GM21515 (cell line): Measurements from ENCODE around the gene RALGAPA2.
A peak's percentile ranks its signal among the peaks of the same experiment; 100 is the strongest.

Experiments used
- ATAC-seq: cut with Tn5 transposase; IDR thresholded peaks from one replicate; pipeline ENCODE4 v1.9.1; 2021; ENCODE audit not compliant: unreplicated experiment

Gene RALGAPA2

GRCh38 chr20:20480126-20480525 is 232.3 kb downstream of the RALGAPA2 start:
- ATAC-seq: no peak

GRCh38 chr20:20477444-20478041 is 234.9 kb downstream of the RALGAPA2 start:
- ATAC-seq: no peak

DNA sequence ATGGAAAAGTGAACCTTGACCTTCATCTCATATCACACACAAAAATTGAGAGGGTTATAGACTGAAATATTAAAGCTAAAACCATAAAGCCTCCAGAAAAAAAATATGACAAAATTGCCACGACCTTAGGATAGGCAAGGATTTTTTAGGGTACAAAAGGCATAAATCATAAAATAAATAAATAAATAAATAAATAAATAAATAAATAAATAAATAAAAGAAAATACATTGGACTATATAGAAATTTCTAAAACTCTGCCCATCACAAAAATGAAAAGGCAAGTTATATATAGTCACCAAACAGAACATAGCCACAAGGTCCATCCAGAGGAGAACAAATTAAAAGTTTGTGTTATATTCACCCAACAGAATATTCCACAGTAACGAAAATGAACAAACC is 235.9 kb downstream of the RALGAPA2 start:
- no peak for ATAC-seq

- no peak for ATAC-seq
These were observed 238.8 kb downstream of the RALGAPA2 start for GRCh38 chr20:20473657-20474056.

GRCh38 chr20:20472684-20473274 is 239.7 kb downstream of the RALGAPA2 start:
- ATAC-seq: no peak

GRCh38 chr20:20466341-20466879 is 246.0 kb downstream of the RALGAPA2 start:
- ATAC-seq: peak; percentile 81

DNA sequence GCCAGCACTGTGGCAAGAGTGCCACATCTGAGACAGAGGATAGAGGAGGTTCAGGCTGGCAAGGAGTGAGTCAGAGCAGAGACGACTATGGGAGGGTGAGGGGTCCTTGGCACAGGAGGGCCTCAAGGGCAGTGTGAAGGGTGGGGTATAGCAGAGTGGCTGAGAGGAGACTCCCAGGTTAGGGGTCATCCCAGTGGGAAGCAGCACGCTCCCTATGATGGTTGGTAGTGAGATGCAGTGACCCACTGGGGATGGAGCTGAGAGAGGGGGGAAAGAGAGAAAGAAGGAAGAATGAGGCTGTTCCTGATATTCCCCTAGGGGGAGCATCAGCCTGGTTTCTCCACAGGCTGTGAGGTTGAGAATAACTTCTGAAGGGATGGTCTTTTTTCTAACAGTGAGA is 247.2 kb downstream of the RALGAPA2 start:
- ATAC-seq: no peak

GRCh38 chr20:20463933-20464374 is 248.5 kb downstream of the RALGAPA2 start:
- ATAC-seq: no peak

DNA sequence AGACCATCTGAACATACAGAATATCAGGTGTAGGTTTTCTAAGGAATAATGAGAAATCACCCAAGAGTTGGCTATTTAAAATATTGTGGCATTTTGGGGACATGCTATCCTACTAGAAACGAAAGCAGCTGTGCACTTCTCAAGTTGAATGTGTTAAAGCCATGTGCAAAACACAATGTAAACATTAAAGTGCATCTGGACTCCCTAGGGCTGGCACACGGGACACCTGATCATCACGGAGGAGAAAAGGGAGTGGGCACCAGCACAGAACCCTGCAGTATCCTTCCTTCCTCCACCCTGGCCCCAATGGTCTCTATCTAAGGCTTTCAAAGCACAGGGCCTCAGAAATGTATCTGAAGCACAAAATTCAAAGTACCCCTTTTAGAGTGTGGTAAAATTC is 250.3 kb downstream of the RALGAPA2 start:
- no peak for ATAC-seq

DNA sequence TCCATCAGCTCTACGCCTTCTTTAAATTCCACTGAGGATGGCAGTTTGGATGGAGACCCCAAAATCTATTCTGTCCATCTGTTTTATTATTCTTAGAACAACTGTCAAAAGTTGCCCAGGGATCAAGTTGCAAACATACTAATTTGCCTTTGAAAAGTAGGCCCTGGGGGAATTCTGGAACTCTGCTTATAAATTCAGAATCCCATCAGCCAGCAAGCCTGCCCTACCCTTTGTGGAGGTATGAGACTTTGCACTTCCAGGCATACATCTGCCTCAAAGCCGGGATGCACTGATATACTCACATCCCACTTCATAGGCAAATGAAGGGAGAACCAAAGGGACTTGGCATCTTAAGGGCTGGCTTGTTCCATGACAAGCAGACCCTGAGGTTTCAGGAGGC is 250.9 kb downstream of the RALGAPA2 start:
- ATAC-seq: no peak

DNA sequence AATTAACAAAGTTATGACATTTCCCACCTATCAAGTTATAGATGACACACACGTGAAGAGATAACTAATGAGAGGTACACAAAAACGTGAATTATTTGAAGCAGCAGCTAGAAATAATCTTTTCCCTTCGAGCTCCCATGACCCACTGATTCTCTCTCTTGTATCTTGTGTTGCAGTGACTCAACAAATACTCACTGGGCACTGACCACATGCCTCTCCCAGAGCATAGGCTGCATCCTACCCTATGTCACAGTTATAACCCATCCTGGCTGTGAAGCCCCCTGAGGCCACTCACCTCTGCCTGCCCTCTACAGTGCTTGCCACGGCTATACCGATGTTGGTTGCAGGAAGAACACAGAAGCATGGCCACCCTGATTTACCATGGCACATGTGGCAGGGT is 252.7 kb downstream of the RALGAPA2 start:
- ATAC-seq: no peak

- no peak for ATAC-seq
These were observed 254.9 kb downstream of the RALGAPA2 start for GRCh38 chr20:20457392-20458126.

- ATAC-seq: no peak
These were observed 255.7 kb downstream of the RALGAPA2 start for GRCh38 chr20:20456741-20457140.

GRCh38 chr20:20455926-20456325 is 256.5 kb downstream of the RALGAPA2 start:
- ATAC-seq: no peak

DNA sequence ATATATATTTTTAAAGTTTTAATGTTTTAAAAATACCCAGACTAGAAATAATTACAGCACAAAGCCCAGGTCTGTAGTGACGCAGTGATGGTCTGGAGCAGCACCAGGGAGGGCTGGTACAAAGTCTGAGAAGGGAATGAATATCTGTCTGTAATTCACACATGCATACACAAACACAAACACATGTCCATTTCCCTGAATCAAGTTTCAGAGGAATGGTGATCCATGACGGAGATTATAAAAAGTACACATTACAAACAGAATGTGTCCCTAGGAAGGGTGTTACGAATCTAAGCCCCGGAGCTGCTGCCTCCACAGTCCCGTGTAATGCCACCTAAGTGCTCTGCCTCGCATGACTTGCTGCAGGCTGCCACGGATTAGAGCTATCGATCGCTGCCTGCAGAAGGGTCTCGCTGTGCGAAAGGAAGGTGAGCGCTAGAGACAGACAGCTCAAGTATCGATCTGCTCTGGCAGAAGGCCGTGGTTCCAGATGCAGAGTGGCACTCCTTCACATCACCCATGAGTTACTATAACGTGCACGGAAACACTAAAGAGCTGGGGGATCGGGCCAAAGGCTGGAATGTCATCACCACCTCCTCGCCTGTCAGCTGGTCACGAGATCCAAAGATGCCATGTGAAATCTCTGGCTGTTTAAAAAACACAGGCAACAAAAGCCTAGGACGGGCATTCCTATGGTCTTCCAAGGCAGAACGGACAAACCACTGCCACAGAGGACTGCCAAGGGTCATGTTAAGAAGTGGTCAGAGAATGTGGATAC is 257.4 kb downstream of the RALGAPA2 start:
- ATAC-seq: no peak

GRCh38 chr20:20454367-20454766 is 258.1 kb downstream of the RALGAPA2 start:
- ATAC-seq: no peak

- ATAC-seq: peak; percentile 76
These were observed 260.2 kb downstream of the RALGAPA2 start for GRCh38 chr20:20452254-20452676.

GRCh38 chr20:20450521-20450920 is 261.9 kb downstream of the RALGAPA2 start:
- no peak for ATAC-seq

DNA sequence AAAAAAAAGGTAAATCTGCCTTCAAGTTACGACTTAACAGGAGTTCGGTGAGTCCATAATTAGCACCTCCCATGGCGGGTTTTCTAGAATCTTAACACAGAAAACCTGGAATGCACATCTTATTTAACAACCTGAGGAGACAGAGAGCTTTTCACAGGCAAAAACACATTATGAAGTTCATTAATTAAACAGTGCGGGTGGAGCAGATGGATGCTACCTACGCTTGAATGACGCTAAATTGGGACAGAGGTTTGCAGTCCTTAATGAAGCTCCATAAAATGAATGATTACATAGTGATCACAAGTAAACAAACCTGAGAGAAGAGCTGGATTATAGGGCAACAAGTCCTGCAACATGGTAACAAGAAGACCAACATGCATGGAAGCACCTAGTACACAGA is 263.6 kb downstream of the RALGAPA2 start:
- ATAC-seq: no peak

DNA sequence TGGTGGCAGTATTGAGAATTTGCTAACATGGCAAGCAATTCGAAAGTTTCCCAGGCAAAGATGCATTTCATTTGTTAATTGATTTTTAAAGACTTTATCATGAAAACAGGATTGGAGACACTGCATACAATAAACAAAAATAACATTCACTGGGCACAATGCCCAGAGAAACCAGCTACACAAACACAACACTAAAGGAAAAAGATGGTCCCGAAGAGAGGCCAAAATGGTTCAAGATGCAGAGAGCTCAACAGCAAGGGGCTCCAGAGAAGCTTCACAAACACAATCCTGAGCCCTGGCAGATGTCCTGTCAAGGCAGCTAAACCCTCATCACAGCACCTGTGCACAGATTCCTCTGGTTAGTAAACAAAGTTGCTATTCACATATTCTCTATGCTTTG is 265.2 kb downstream of the RALGAPA2 start:
- no peak for ATAC-seq

- no peak for ATAC-seq
These were observed 265.9 kb downstream of the RALGAPA2 start for GRCh38 chr20:20446425-20447015.
